Gastrocnemius medialis (tissue), 4 donors: Measurements from ENCODE around the gene DENND5B.

Experiments
- POLR2A ChIP-seq, 2 donors: fragments of 450-650 bp; IDR thresholded peaks; one replicate each; pipeline ENCODE4 v1.6.1; 2017; ENCODE audit warnings: antibody characterized with exemption in 2 of 2, mild to moderate bottlenecking in 2 of 2, moderate library complexity in 2 of 2
- TF ChIP-seq, protein P1 (sequence below), 5 experiments: fragments of 450-650 bp in 3 of 5; fragments of 200-600 bp in 2 of 5; sonication (generic) in 2 of 5; IDR thresholded peaks in 4 of 5; conservative IDR thresholded peaks in 1 of 5; 1 replicate in 4 of 5; 2 replicates in 1 of 5; pipeline ENCODE4 v1.5.1; 2016 to 2019; ENCODE audit warnings: antibody characterized with exemption in 5 of 5, mild to moderate bottlenecking in 3 of 5, moderate library complexity in 3 of 5

DNA sequence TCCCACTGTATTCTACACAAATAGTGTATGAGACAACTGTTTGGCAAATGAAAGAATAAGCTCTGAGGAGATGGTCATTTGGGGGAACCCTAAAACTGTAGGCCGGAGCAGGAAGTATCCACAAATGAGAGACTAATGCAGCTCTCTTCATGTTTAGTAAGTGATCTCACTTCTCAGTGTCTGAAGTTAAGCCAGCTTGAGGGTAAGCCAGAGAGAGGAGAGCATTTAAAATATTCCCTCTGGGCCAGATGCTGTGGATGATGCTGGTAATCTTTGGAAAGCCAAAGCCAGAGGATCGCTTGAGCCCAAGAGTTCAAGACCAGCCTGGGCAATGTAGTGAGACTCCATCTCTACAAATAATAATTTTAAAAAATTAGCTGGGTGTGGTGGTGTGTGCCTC lies 134.4 kb downstream of the DENND5B start:
- TF ChIP-seq, protein P1, sequence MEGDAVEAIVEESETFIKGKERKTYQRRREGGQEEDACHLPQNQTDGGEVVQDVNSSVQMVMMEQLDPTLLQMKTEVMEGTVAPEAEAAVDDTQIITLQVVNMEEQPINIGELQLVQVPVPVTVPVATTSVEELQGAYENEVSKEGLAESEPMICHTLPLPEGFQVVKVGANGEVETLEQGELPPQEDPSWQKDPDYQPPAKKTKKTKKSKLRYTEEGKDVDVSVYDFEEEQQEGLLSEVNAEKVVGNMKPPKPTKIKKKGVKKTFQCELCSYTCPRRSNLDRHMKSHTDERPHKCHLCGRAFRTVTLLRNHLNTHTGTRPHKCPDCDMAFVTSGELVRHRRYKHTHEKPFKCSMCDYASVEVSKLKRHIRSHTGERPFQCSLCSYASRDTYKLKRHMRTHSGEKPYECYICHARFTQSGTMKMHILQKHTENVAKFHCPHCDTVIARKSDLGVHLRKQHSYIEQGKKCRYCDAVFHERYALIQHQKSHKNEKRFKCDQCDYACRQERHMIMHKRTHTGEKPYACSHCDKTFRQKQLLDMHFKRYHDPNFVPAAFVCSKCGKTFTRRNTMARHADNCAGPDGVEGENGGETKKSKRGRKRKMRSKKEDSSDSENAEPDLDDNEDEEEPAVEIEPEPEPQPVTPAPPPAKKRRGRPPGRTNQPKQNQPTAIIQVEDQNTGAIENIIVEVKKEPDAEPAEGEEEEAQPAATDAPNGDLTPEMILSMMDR (IDR thresholded peaks at IDR 0.05 in 4 of 5, conservative IDR thresholded peaks at IDR 0.05 in 1 of 5) = no peak
- no peak for TF ChIP-seq POLR2A (IDR thresholded peaks at IDR 0.05)
